Endothelial cell of umbilical vein (primary cell): ENCODE measurements around the gene PI4KA. TPM values are rescaled to one million over a fixed set of nuclear protein-coding genes. Genes with fewer than 3 reads are reported as not detected.

Experiments
- Bru-seq: library from RNA; stranded (reverse); fragments of 400-500 nt; gene quantifications from one replicate; lab custom pipeline; 2021; lab: Mats Ljungman, UMichigan
- BruChase-seq, 2 experiments: library from RNA; stranded (reverse); fragments of 400-500 nt; gene quantifications; one replicate each; lab custom pipeline; 2021; lab: Mats Ljungman, UMichigan
- BruUV-seq: library from RNA; stranded (reverse); fragments of 400-500 nt; replicated peaks from 2 replicates; lab custom pipeline; 2021; lab: Mats Ljungman, UMichigan
- CTCF ChIA-PET: fragments of 300-600, 350-600 bp; sonication (Branson Sonifier 250); formaldehyde crosslinking; loops from one replicate; lab custom pipeline; 2021; ENCODE audit warnings: antibody characterized with exemption, inconsistent platforms; lab: Charles Lee
- POLR2A ChIA-PET: fragments of 300-600, 350-600 bp; sonication (Branson Sonifier 250); formaldehyde crosslinking; loops from one replicate; lab custom pipeline; 2021; ENCODE audit warnings: antibody characterized with exemption, inconsistent platforms; lab: Charles Lee
- DNase-seq: peaks from one replicate; pipeline ENCODE4 v3.0.0-alpha.2; 2011; ENCODE audit warnings: low read depth, low spot score
- FAIRE-seq: peaks from 2 replicates; lab custom pipeline; 2011; peaks lifted over from hg19 to GRCh38; lab: Jason Lieb, UNC
- H2AFZ ChIP-seq: 2 replicates; pipeline ENCODE4 v1.6.0; 2012; ENCODE audit warnings: low read depth, low read length, control low read depth, inconsistent platforms
- H3K27ac ChIP-seq: 2 replicates; pipeline ENCODE4 v1.5.1; 2011; ENCODE audit warnings: low read depth, mild to moderate bottlenecking, control low read depth, low read length, moderate library complexity; ENCODE audit not compliant: insufficient read depth
- H3K27me3 ChIP-seq, 2 experiments: 2 replicates each; pipeline versions ENCODE4 v1.6.0 to v1.6.1; 2011; ENCODE audit warnings: low read length in 2 of 2, mixed read lengths in 1 of 2; ENCODE audit not compliant: control insufficient read depth in 2 of 2, insufficient read depth in 2 of 2
- H3K36me3 ChIP-seq, 2 experiments: 2 replicates in 1 of 2; 3 replicates in 1 of 2; pipeline ENCODE4 v1.5.1; 2011; ENCODE audit warnings: low read length in 2 of 2, mild to moderate bottlenecking in 1 of 2, moderate library complexity in 1 of 2; ENCODE audit not compliant: control insufficient read depth in 2 of 2, insufficient read depth in 2 of 2; ENCODE audit errors: extremely low read depth in 1 of 2
- H3K4me1 ChIP-seq: 3 replicates; pipeline ENCODE4 v1.5.1; 2011; ENCODE audit warnings: mild to moderate bottlenecking, low read length; ENCODE audit not compliant: control insufficient read depth, insufficient read depth; ENCODE audit errors: extremely low read depth
- H3K4me2 ChIP-seq: 2 replicates; pipeline ENCODE4 v1.6.1; 2011; ENCODE audit warnings: low read length, control low read depth, mixed read lengths; ENCODE audit not compliant: insufficient read depth
- H3K4me3 ChIP-seq, 3 experiments: fragments of 200-600 bp in 1 of 3; sonication (generic), shearing (Covaris generic) in 1 of 3; replicated peaks in 1 of 3; 2 replicates each; pipeline ENCODE4 v1.5.1; 2011 to 2016; ENCODE audit warnings: control low read depth in 3 of 3, low read length in 3 of 3, mild to moderate bottlenecking in 2 of 3, inconsistent platforms in 1 of 3, low read depth in 1 of 3, moderate library complexity in 1 of 3; ENCODE audit not compliant: insufficient read depth in 1 of 3
- H3K79me2 ChIP-seq: 2 replicates; pipeline ENCODE4 v1.6.0; 2012; ENCODE audit warnings: low read length, inconsistent platforms; ENCODE audit not compliant: control insufficient read depth, insufficient read depth
- H3K9ac ChIP-seq: replicated peaks from 2 replicates; pipeline ENCODE3; 2011; ENCODE audit warnings: low read length, control low read depth; ENCODE audit not compliant: insufficient read depth; ENCODE audit errors: extremely low read depth
- H3K9me1 ChIP-seq: replicated peaks from 3 replicates; pipeline ENCODE4 v1.6.0; 2011; ENCODE audit warnings: mild to moderate bottlenecking, low read length; ENCODE audit not compliant: control insufficient read depth, insufficient read depth; ENCODE audit errors: extremely low read depth
- H3K9me3 ChIP-seq: replicated peaks from 2 replicates; pipeline ENCODE4 v1.5.1; 2012; ENCODE audit warnings: low read length, inconsistent platforms; ENCODE audit not compliant: control insufficient read depth, insufficient read depth
- H4K20me1 ChIP-seq: replicated peaks from 2 replicates; pipeline ENCODE3; 2011; ENCODE audit warnings: mild to moderate bottlenecking, low read length; ENCODE audit not compliant: control insufficient read depth, insufficient read depth; ENCODE audit errors: extremely low read depth
- FOS ChIP-seq: IDR thresholded peaks from 2 replicates; pipeline ENCODE4 v1.6.1; 2011; ENCODE audit warnings: mild to moderate bottlenecking, low read length, moderate library complexity, borderline replicate concordance; ENCODE audit not compliant: insufficient read depth
- MYC ChIP-seq: IDR thresholded peaks from one replicate; pipeline ENCODE4 v1.6.1; 2011; ENCODE audit warnings: mild to moderate bottlenecking, low read depth, low read length
- POLR2AphosphoS5 ChIP-seq: IDR thresholded peaks from 2 replicates; pipeline ENCODE4 v1.6.1; 2012; ENCODE audit warnings: low read depth, mild to moderate bottlenecking, control low read depth, low read length, moderate library complexity; ENCODE audit not compliant: insufficient read depth
- dilution Hi-C: fragments of 300-500 bp; cut with MboI; formaldehyde crosslinking; loops from one replicate; pipeline ENCODE4 v1.15.0; 2019; ENCODE audit warnings: low sequenced_read_pairs; ENCODE audit not compliant: extremely low pct_ligation_motif_present
- intact Hi-C: fragments of 100-400 bp; cut with micrococcal nuclease; formaldehyde crosslinking; loops from one replicate; pipeline ENCODE4 v1.10.0; 2022
- long read RNA-seq: library from polyadenylated mRNA; stranded (forward); transcript quantifications from one replicate; pipeline ENCODE4 v2.0.0, GENCODE V29; 2021
- polyA minus RNA-seq, 3 experiments: library from RNA; depleted of rRNA, polyadenylated mRNA; stranded (reverse); fragments of >200 nt; gene quantifications; 1 replicate in 1 of 3; 2 replicates in 2 of 3; pipeline ENCODE4 v1.2.3, GENCODE V29; 2011
- polyA plus RNA-seq, 4 experiments: library from polyadenylated mRNA; depleted of rRNA in 3 of 4; stranded (reverse) in 3 of 4; unstranded in 1 of 4; fragments of >200 nt; gene quantifications; 2 replicates each; pipeline versions ENCODE4 v1.2.1 to v1.2.3, GENCODE V29; 2011 to 2012; ENCODE audit warnings: missing spikeins in 1 of 4
- total RNA-seq: library from RNA; stranded (reverse); gene quantifications from 2 replicates; pipeline ENCODE4 v1.2.3, GENCODE V29; 2021
- TF ChIP-seq, protein P1 (sequence below), 2 donors: IDR thresholded peaks; 1 replicate in 1 of 2; 2 replicates in 1 of 2; pipeline ENCODE4 v1.5.1; 2011; ENCODE audit warnings: low read length in 2 of 2, mild to moderate bottlenecking in 2 of 2, moderate library complexity in 2 of 2, control low read depth in 1 of 2, inconsistent platforms in 1 of 2, low read depth in 1 of 2; ENCODE audit not compliant: insufficient read depth in 1 of 2; ENCODE audit errors: extremely low read depth in 1 of 2
- TF ChIP-seq, protein P2 (sequence below): IDR thresholded peaks from 2 replicates; pipeline ENCODE4 v1.6.1; 2011; ENCODE audit not compliant: insufficient read depth, insufficient read length

PI4KA gene
- total RNA-seq, result 51.4 and 56.4 TPM in 2 replicates
- 28.9 and 30.1 TPM in 2 replicates for polyA plus RNA-seq
- 26.0 and 26.8 TPM in 2 replicates for polyA plus RNA-seq (2011; cell fraction: cytosol; rRNA removed)
- 85.0 and 101 TPM in 2 replicates for polyA plus RNA-seq (2011; cell fraction: nucleus; rRNA removed)
- polyA plus RNA-seq (2012), result 21.0 and 21.4 TPM in 2 replicates
- 61.4 and 70.0 TPM in 2 replicates for polyA minus RNA-seq
- polyA minus RNA-seq (2011; cell fraction: cytosol; rRNA and poly(A)+ RNA removed), result 20.0 TPM
- polyA minus RNA-seq (2011; cell fraction: nucleus; rRNA and poly(A)+ RNA removed), result 100 and 110 TPM in 2 replicates
- Bru-seq, nascent RNA, result percentile 63 among the genes with signal in this experiment
- percentile 69 among the genes with signal in this experiment for BruChase-seq, experiment 1, labeled RNA remaining after a 6-hour chase
- BruChase-seq, experiment 2, labeled RNA remaining after a 2-hour chase, result percentile 68 among the genes with signal in this experiment
- long read RNA-seq, full-length matches to known transcripts, result 18 of 43 reads
- long read RNA-seq, partial matches to known transcripts, result 14 of 43 reads
- long read RNA-seq, other reads (novel, unspliced or antisense), result 11 of 43 reads

DNA sequence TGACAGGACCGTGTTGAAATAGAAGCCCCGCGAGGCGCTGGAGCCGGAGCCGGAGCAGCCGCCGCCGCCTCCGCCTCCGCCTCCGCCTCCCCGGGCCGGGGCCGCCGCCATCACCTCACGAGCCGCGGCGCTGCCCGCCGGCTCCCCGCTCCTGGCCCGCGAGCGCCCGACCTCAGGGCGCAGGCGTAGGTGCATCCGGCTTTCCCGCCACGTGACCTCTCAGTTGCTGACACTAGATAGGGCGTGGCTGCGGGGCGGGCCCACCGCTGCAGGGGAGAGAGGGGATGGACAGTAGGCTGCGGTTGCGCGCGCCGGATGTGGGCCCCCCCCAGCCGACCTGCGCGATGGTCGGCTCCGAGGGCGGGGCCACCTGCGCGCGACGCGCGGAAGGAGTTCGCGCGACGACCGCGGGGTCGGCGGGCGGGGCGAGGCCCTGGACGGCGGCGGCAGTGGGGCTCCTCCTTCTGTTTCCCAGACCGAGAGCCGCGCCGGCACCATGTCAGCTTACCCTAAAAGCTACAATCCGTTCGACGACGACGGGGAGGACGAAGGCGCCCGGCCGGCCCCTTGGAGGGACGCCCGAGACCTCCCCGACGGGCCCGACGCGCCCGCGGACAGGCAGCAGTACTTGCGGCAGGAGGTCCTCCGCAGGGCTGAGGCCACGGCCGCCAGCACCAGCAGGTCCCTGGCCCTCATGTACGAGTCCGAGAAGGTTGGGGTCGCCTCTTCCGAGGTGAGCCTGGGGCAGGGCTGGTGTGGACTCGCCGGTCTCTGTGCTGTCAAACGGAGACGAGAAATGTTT, at the start of gene PI4KA, which contains the start of gene SNAP29:
TSS of gene PI4KA (minus strand) at position 197 of the 802 bp plus-strand sequence. CDS start at position 111, 86 bp downstream.
TSS of gene SNAP29 (plus strand) at position 393 of the 802 bp plus-strand sequence. CDS start at position 497, 104 bp downstream.
- Histone ChIP-seq H3K9ac (peak within 1 kb of the TSS; percentile 70), H3K4me1 (peaks cover 17% of the 10 kb centered on the region), H4K20me1 (peaks cover 2% of the 10 kb centered on the region), H3K9me1 (no peaks in the 10 kb centered on the region), H3K79me2 (peaks cover 40% of the 10 kb centered on the region), H3K27me3 (no peaks in the 10 kb centered on the region), H3K4me3 (peak within 1 kb of the TSS; percentile 69 to 89 (median 79)), H3K27ac (peak within 1 kb of the TSS; percentile 50), H3K4me2 (peak within 1 kb of the TSS; percentile 96), H2AFZ (peak within 1 kb of the TSS; percentile 94), H3K9me3 (no peaks in the 10 kb centered on the region), H3K36me3 (peaks cover 0 to 7% of the 10 kb centered on the region in 2 experiments)
- dilution Hi-C loops (no loop called here), intact Hi-C loops (loop anchor here (1.0 kb wide), 2 partner anchors 58 to 75 kb away; partner anchors contain the start of gene CRKL)
- DNase-seq, result peak; percentile 97
- BruUV-seq, result TSS peak; percentile 65
- no peak for FAIRE-seq
- POLR2A ChIA-PET, result no interaction called here
- TF ChIP-seq MYC (peak; percentile 50), FOS (no peak), POLR2AphosphoS5 (peak; percentile 95)
- TF ChIP-seq, protein P1, sequence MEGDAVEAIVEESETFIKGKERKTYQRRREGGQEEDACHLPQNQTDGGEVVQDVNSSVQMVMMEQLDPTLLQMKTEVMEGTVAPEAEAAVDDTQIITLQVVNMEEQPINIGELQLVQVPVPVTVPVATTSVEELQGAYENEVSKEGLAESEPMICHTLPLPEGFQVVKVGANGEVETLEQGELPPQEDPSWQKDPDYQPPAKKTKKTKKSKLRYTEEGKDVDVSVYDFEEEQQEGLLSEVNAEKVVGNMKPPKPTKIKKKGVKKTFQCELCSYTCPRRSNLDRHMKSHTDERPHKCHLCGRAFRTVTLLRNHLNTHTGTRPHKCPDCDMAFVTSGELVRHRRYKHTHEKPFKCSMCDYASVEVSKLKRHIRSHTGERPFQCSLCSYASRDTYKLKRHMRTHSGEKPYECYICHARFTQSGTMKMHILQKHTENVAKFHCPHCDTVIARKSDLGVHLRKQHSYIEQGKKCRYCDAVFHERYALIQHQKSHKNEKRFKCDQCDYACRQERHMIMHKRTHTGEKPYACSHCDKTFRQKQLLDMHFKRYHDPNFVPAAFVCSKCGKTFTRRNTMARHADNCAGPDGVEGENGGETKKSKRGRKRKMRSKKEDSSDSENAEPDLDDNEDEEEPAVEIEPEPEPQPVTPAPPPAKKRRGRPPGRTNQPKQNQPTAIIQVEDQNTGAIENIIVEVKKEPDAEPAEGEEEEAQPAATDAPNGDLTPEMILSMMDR (IDR thresholded peaks at IDR 0.05; ENCODE audit: extremely low read depth in 1 of 2, insufficient read depth in 1 of 2, low read depth in 1 of 2, low read length in 2 of 2), result no peak
- TF ChIP-seq, protein P2, sequence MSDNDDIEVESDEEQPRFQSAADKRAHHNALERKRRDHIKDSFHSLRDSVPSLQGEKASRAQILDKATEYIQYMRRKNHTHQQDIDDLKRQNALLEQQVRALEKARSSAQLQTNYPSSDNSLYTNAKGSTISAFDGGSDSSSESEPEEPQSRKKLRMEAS, result peak; percentile 99
- CTCF ChIA-PET, result no interaction called here
